GM21381 (cell line): Measurements from ENCODE around the gene RETREG1.
"Not testable (repeated sequence)": the region's sequence is repeated elsewhere in the genome, so short reads cannot be mapped to it uniquely, and the experiment has no call there.

ENCODE experiments used
- ATAC-seq: cut with Tn5 transposase; IDR thresholded peaks from one replicate; pipeline ENCODE4 v1.9.1; 2021; ENCODE audit warnings: mild to moderate bottlenecking, moderate library complexity; ENCODE audit not compliant: unreplicated experiment

RETREG1 gene

GRCh38 chr5:16461782-16462181, 155.0 kb downstream of the RETREG1 start:
- ATAC-seq, result no peak

- no peak for ATAC-seq
These were observed 155.8 kb downstream of the RETREG1 start for GRCh38 chr5:16461026-16461425.

DNA sequence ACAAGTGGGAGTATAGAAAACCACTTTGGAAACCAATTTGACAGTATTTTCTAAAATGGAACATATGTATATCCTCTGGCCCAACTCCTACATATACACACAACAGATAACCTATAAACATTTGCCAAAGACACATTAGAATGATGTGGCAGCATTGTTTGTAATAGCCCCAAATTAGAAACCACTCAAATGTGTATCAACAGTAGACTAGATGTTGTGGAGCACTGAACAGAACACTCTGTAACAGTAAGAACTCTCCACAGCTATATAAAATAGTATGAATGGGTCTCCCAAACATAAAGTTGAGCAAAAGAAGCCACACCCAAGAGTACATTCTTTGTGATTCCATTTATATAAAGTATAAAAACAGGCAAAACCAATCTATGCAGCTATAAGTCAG, 157.3 kb downstream of the RETREG1 start:
- ATAC-seq, result no peak

GRCh38 chr5:16457853-16458252, 158.9 kb downstream of the RETREG1 start:
- no peak for ATAC-seq

DNA sequence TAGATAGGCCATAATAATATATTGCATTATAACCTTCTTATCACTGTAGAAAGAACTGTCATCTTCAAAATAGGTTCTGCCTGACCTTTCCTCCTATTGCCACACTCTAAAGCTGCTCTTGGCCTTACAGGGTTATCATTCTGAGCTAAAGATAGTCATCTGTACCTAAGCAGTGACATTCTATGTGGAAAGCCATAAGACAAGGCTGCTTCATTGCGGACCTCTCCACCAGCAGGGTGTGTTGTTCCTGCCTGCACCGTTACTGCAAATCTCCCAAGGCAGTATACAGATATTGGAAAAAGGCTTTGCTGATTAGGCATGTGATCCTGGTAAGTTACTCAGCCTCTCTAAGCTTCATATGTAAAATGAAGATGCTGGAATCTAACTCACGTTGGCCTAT, 159.3 kb downstream of the RETREG1 start:
- ATAC-seq, result no peak

DNA sequence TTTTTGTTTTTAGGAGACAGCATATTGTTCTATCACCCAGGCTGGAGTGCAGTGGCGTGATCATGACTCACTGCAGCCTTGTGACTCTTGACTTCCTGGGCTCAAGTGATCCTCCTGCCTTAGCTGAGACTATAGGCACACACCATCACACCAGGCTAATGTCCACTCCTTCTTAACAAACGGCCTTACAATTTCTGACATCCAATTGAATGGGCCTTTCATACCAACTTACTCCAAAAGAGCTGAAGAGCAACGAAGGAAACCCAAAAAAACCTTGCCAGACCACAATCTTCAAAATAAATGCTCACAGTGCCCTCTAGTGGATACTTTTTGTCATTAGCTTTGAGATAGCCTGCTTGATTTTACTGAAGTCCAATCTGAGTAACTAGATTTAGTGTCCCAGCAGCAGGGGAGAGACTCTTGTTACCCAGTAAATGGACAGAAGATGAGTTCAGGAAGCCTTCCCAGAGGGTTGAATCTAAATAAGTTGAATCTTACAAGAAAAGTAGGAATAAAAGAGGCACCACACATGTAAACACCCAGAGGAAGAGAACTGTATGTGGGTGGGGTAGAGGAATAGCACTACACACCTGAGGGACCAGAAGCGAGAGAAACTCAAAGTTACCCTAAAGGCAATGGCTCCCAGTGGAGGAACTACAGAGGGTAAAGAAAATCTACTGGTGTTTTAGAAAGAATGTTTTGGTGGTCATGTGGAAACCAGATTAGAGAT, 160.5 kb downstream of the RETREG1 start:
- ATAC-seq, result peak; percentile 59

DNA sequence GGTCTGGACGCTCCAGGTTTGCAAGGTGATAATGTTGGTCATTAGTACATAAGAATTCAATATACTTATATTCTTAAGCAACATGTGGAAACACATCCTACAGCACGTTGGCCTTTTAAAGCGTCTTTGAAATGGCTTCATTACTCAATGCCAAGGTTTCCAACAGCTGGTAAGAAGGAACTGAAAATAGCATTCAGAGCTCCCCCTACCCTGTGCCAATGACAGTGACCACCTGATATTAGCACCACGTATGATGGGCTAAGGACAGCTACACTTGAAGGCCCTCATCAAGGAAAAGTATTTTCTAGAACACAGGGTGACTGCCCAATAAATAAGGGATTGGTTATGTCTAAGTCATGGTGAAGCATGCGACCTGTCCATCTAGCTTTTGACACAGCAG, 161.1 kb downstream of the RETREG1 start:
- ATAC-seq, result no peak

- no peak for ATAC-seq
These were observed 162.1 kb downstream of the RETREG1 start for GRCh38 chr5:16454686-16455085.

DNA sequence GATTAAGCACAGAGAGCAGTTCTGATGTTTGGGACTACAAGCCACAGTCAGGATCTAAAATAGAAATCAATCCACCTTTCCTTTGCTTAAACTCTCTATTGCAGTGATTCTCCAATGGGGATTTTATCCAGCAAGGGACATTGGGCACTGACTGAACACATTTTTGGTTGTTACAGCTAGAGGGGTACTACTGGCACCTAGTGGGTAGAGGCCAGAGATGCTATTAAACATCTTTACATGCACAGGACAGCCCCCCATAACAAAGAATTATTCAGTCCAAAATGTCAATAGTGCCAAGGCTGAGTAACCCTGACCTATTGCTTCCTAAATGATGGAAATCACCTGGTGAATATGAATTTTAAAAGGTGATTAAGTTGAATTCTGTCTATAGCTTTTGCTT, 163.2 kb downstream of the RETREG1 start:
- ATAC-seq, result no peak

DNA sequence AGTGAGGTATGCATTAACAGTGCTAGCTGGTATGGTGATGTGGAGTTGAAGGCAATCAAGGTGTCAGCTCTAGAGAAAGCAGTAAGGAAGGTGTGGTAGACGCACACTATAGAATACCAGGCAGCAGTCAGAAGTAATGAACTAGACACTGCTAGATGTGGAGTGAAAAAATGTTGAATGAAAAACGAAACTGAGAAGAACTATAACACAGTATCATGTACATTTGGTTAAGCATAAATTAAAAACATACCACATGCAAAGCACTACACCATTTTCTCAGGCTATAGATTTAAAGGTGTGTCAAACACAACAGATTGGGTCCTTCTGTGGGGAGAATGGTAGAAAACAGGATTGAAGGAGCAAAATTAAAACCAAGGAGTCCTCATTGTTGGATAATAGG, 166.6 kb downstream of the RETREG1 start:
- ATAC-seq, result peak; percentile 57

- ATAC-seq, result no peak
These were observed 169.8 kb downstream of the RETREG1 start for GRCh38 chr5:16446993-16447392.

DNA sequence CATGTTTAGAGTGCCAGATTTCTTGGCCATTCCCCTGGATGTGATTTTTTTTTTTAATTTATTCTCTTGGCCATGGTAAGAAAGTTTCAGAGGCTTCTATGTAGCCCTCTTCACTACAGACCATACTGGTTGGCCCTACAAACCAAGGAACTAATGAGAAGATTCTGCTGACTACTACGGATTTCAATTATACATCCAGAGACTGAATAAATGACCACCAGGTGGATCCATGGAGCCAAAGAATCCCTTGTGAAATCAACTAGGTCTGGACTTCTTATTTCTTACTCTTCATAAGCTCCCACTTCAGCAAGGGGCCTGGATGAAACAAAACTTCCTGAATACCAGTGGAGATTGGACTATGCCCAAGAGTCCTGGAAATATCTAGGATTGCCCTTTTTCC, 178.8 kb downstream of the RETREG1 start:
- no peak for ATAC-seq

DNA sequence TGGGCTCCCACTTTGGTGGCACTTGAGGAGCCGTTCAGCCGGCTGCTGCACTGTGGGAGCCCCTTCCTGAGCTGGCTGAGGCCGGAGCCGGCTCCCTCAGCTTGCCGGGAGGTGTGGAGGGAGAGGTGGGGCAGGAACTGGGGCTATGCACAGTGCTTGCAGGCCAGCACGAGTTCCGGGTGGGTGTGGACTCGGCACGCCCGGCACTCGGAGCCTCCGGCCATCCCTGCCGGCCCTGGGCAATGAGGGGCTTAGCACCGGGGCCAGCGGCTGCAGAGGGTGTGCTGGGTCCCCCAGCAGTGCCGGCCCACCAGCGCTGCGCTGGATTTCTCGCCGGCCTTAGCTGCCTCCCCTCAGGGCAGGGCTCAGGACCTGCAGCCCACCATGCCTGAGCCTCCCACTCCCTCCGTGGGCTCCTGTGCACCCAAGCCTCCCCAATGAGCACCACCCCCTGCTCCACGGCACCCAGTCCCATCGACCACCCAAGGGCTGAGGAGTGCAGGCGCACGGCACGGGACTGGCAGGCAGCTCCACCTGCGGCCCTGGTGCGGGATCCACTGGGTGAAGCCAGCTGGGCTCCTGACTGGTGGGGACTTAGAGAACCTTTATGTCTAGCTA, 180.6 kb downstream of the RETREG1 start:
- not testable (repeated sequence) for ATAC-seq

DNA sequence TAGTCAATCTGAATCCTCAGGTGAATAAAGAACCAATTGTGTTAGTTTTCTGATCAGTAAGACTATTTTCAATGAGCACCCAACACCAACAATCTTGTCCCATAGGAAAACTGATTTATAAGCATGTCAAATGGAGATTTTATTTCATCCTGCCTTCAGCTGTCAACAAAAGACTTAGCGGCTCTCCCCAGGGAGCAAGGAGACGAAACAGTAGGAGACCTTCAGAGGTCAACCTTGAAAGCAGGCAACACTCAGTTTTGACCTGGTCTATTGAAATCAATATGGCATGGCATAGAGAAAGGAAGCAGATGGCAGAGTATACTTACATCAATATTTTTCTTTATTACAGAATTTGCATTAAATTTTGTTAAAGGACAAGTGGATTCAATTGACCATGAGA, 185.3 kb downstream of the RETREG1 start:
- ATAC-seq, result no peak

GRCh38 chr5:16430349-16431089, 186.3 kb downstream of the RETREG1 start:
- ATAC-seq, result no peak

- no peak for ATAC-seq
These were observed 188.4 kb downstream of the RETREG1 start for GRCh38 chr5:16428359-16428758.

DNA sequence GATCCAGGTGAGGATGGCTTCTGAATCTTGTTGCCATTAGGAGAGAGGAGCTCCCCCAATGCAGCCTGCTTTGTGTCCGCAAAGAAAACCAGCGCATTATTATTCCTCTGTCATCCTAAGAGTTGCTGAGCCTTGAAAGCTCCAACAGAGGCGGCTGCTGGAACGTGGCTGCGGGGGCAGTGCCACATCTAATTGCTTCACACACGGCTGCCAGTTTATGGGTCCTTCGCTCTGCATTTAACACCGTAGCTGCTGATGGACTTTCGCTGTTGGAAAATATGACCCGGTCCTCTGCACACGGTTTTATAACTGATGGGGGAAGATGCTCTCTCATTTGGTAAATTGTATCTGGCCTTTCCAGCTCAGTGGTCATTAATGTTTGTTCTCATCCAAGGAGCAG, 189.2 kb downstream of the RETREG1 start:
- ATAC-seq, result no peak
